WERI-Rb-1 (cell line): ENCODE data around the gene NR6A1.

ENCODE experiments used
- DNase-seq: peaks from one replicate; pipeline ENCODE4 v3.0.0-alpha.2; 2020
- H3K27ac ChIP-seq: fragments of 250-450 bp; sonication (Bioruptor Pico); 2 replicates; pipeline ENCODE4 v1.5.1; 2020; ENCODE audit warnings: mild to moderate bottlenecking, moderate library complexity
- H3K27me3 ChIP-seq: fragments of 250-450 bp; sonication (Bioruptor Pico); 2 replicates; pipeline ENCODE4 v1.5.1; 2021; ENCODE audit warnings: mild to moderate bottlenecking, low read depth, moderate library complexity; ENCODE audit not compliant: insufficient read depth, severe bottlenecking
- H3K36me3 ChIP-seq: fragments of 250-450 bp; sonication (Bioruptor Pico); 2 replicates; pipeline ENCODE4 v1.5.1; 2020; ENCODE audit warnings: mild to moderate bottlenecking, moderate library complexity
- H3K4me3 ChIP-seq: 2 replicates; pipeline ENCODE4 v1.5.1; 2011; ENCODE audit warnings: low read depth, mild to moderate bottlenecking, control low read depth, low read length
- H3K9me3 ChIP-seq: fragments of 250-450 bp; sonication (Bioruptor Pico); 2 replicates; pipeline ENCODE4 v1.5.1; 2021; ENCODE audit warnings: mild to moderate bottlenecking, moderate library complexity; ENCODE audit not compliant: severe bottlenecking
- TF ChIP-seq, protein P1 (sequence below): IDR thresholded peaks from 2 replicates; pipeline ENCODE4 v1.5.1; 2011; ENCODE audit warnings: low read depth, mild to moderate bottlenecking, control low read depth, inconsistent platforms, low read length

Gene NR6A1

DNA sequence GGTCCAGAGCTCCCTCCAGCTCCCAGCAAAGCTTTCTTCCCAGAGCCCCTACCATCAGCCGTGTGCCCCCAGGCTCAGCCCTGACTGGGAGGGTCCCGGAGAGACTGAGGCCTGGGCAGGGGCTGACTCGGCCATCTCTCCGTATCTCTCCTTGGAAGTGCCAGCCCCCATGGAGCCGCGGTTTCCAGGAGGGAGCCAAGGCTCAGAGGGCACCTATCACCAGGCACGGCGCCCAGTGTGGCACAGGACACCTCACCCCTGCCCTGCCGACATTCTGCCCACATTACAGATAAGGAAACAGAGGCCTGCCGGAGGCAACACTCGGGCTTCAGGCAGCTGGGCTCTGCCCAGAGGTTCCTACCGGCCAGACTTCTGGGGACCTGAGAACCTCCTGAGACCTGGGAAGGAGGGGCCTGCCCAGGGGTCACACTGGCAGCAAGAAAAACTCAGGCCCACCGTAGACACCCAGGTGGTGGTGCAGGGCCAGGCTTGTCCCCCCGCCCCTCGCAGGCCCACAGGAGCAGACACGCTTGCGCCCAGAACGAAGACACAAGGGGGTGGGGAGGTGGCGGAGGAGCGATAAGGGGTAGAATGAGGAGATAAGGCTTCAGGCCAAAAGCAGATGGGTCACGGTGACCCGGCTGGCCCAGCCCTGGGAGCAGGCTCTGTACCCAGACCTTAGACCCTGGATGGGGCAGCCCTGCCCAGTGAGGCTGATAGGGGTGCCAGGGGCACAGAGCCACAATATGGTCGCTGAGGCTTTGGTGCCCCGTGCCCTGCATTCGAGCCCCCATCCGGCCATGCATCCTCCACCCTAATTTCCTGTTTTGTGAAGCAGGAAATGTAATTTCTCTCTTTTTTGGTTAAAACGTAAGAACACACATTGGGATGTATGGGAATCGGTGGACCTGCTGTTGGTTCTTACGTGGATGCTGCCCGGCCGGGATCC is 275.7 kb downstream of the NR6A1 start:
- Histone ChIP-seq H3K27ac (no peak overlapping the region), H3K4me3 (no peak overlapping the region), H3K27me3 (no peaks in the 10 kb centered on the region), H3K9me3 (no peaks in the 10 kb centered on the region), H3K36me3 (no peaks in the 10 kb centered on the region)
- no peak for DNase-seq
- TF ChIP-seq, protein P1, sequence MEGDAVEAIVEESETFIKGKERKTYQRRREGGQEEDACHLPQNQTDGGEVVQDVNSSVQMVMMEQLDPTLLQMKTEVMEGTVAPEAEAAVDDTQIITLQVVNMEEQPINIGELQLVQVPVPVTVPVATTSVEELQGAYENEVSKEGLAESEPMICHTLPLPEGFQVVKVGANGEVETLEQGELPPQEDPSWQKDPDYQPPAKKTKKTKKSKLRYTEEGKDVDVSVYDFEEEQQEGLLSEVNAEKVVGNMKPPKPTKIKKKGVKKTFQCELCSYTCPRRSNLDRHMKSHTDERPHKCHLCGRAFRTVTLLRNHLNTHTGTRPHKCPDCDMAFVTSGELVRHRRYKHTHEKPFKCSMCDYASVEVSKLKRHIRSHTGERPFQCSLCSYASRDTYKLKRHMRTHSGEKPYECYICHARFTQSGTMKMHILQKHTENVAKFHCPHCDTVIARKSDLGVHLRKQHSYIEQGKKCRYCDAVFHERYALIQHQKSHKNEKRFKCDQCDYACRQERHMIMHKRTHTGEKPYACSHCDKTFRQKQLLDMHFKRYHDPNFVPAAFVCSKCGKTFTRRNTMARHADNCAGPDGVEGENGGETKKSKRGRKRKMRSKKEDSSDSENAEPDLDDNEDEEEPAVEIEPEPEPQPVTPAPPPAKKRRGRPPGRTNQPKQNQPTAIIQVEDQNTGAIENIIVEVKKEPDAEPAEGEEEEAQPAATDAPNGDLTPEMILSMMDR, result no peak

DNA sequence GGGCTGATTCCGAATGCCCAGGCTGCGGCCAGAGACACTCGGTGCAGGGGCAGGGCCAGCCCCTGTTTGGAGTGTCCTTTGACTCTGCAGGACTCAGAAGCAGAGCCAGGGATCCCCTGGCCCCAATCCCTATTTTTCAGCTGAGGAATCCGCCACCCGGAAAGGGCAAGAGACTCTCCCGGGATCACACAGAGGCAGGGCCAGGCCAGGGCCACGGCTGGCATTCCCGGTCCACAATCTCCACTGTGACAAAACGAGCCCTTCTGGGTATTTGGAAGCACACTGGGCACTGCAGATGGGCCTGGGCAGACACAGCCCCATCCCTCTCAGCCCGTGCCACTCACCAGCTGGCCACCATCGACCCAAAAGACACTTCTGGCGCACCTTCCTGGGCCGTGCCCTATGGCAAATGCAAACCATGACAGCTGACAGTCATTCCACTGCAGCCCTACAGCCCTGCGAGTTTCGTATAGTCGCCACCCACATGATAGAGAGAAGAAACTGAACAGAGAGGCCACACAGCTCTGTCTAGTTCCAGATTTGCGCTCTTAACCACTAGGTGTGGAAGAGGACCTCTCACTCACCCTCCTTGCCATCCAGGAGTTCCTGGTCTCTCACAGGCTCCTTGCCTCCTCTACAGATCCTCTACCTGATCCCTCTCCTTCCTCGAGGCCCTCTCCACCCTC is 277.2 kb downstream of the NR6A1 start:
- H3K27me3 ChIP-seq, result no peaks in the 10 kb centered on the region
- TF ChIP-seq, protein P1, result no peak
- H3K36me3 ChIP-seq, result no peaks in the 10 kb centered on the region
- no peak for DNase-seq
- H3K27ac ChIP-seq, result no peak overlapping the region
- no peak overlapping the region for H3K4me3 ChIP-seq
- H3K9me3 ChIP-seq, result no peaks in the 10 kb centered on the region

DNA sequence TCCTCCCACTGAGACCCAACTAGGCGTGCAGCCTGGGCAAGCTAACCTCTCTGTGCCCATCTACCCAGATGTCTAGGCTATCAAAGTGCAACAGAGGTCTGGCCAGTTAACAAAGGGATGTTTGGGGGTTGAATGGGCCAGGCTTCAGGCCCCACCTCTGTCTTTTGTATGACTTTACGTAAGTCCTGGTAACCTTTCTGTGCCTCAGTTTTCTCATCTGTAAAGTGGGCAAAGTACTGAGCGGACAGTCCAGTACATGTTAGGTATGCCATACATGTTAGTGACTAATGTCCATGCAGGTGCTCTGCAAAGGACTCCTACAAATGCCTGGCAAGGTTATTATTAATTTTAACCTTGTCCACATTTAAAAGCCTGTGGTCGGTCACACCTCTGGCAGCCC is 277.9 kb downstream of the NR6A1 start:
- no peaks in the 10 kb centered on the region for H3K9me3 ChIP-seq
- no peak for DNase-seq
- no peak overlapping the region for H3K27ac ChIP-seq
- TF ChIP-seq, protein P1, result no peak
- no peaks in the 10 kb centered on the region for H3K36me3 ChIP-seq
- no peaks in the 10 kb centered on the region for H3K27me3 ChIP-seq
- H3K4me3 ChIP-seq, result no peak overlapping the region

DNA sequence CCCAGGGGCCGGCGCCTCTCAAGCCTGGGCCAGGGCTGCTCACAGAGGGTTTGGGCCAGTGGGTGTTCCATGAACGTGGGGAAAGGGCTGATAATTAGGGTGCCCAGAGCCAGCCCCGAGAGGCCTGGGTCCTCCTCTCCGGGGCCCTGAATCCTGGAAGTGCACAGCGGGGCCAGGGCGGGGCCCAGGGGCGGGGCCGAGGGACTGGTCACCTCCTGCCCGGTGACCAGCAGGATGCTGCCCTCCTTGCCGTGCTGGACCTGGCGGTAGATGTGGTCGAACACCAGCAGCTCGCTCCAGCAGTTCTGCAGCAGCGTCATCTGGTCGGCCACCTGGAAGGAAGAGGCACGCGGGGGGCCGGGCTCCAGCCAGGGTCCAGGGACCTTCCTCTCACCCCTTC is 278.3 kb downstream of the NR6A1 start:
- Histone ChIP-seq H3K9me3 (no peaks in the 10 kb centered on the region), H3K4me3 (no peak overlapping the region), H3K27ac (no peak overlapping the region), H3K27me3 (no peaks in the 10 kb centered on the region), H3K36me3 (no peaks in the 10 kb centered on the region)
- no peak for DNase-seq
- TF ChIP-seq, protein P1, result no peak

DNA sequence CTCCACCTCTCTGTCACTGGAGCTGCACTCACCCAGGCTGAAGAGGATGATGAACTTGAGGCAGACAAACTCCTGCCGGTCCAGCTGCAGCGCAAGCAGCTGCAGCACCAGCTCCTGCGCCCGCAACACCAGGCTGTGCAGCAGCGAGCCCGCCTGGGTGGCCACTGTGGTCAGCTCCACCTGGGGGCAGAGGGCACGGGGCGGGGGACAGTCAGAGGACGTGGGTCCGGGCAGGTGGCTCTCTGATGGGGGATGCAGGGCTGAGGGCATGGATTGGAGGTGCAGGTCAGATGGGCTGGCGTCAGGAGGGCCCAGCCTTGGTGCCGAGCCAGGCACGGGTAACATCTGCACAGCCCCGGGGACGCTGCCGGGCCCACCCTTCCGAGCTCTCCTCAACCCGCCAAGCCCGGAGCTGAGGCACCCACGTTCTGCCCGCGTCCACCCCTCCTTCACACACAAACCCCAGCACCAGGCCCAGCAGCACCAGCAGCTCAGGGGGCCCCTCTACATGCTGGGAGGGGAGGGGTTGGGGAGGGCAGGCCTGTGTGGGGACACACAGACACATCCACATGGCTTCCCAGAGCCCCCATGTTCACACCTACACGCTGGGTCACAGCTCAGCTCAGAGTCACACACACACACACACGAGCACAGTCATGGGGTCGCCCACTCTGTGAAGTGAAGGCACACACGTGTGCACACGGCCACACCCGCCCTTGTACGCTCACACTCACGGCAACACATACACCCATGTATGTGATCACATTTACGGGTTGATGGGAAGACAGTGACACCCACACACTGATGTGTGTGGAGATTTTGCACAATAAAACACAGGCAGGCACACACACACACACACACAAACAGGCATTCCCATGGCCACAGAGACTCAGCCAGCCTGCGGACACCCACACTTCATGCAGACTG is 279.8 kb downstream of the NR6A1 start:
- Histone ChIP-seq H3K4me3 (no peak overlapping the region), H3K27ac (no peak overlapping the region), H3K36me3 (no peaks in the 10 kb centered on the region), H3K9me3 (no peaks in the 10 kb centered on the region), H3K27me3 (no peaks in the 10 kb centered on the region)
- TF ChIP-seq, protein P1, result no peak
- DNase-seq, result no peak
